ENCODE data around the gene HAUS1.

- TF ChIP-seq, protein P1, sequence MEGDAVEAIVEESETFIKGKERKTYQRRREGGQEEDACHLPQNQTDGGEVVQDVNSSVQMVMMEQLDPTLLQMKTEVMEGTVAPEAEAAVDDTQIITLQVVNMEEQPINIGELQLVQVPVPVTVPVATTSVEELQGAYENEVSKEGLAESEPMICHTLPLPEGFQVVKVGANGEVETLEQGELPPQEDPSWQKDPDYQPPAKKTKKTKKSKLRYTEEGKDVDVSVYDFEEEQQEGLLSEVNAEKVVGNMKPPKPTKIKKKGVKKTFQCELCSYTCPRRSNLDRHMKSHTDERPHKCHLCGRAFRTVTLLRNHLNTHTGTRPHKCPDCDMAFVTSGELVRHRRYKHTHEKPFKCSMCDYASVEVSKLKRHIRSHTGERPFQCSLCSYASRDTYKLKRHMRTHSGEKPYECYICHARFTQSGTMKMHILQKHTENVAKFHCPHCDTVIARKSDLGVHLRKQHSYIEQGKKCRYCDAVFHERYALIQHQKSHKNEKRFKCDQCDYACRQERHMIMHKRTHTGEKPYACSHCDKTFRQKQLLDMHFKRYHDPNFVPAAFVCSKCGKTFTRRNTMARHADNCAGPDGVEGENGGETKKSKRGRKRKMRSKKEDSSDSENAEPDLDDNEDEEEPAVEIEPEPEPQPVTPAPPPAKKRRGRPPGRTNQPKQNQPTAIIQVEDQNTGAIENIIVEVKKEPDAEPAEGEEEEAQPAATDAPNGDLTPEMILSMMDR (IDR thresholded peaks at IDR 0.05; ENCODE audit: control extremely low read depth in 1 of 3, insufficient read depth in 1 of 3, low read depth in 1 of 3, low read length in 3 of 3): no peak
- no peak for TF ChIP-seq EZH2 (IDR thresholded peaks at IDR 0.05; ENCODE audit: low read depth, low read length, severe bottlenecking)
- no peak for TF ChIP-seq CBX5 (IDR thresholded peaks at IDR 0.05; ENCODE audit: low read depth, low read length)
- no peak for TF ChIP-seq YY1 (IDR thresholded peaks at IDR 0.05; ENCODE audit: low read depth, low read length)
- TF ChIP-seq NANOG (IDR thresholded peaks at IDR 0.05; ENCODE audit: insufficient read depth, low read depth, low read length, poor library complexity, severe bottlenecking): no peak
- TF ChIP-seq RFX5 (IDR thresholded peaks at IDR 0.05; ENCODE audit: borderline replicate concordance, low read depth, low read length): no peak
- TF ChIP-seq SIN3A (conservative IDR thresholded peaks at IDR 0.05 in 1 of 2, IDR thresholded peaks at IDR 0.05 in 1 of 2; ENCODE audit: low read depth in 1 of 2, low read length in 2 of 2): no peak
- no peak for TF ChIP-seq PHF8 (conservative IDR thresholded peaks at IDR 0.05; ENCODE audit: low read depth, low read length)
- TF ChIP-seq MAFK (IDR thresholded peaks at IDR 0.05; ENCODE audit: low read depth, low read length): no peak
- TF ChIP-seq POLR2A (IDR thresholded peaks at IDR 0.05; ENCODE audit: control extremely low read depth in 1 of 2, low read depth in 2 of 2, low read length in 2 of 2): no peak
- no peak for TF ChIP-seq POLR2AphosphoS5 (IDR thresholded peaks at IDR 0.05; ENCODE audit: low read depth, low read length)
- no peak for TF ChIP-seq TEAD4 (IDR thresholded peaks at IDR 0.05; ENCODE audit: low read depth, low read length)
- TF ChIP-seq, protein P2, sequence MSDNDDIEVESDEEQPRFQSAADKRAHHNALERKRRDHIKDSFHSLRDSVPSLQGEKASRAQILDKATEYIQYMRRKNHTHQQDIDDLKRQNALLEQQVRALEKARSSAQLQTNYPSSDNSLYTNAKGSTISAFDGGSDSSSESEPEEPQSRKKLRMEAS (IDR thresholded peaks at IDR 0.05): no peak
- no peak for TF ChIP-seq GTF2F1 (IDR thresholded peaks at IDR 0.05; ENCODE audit: borderline replicate concordance, low read depth, low read length)
Measured at GRCh38 chr18:46061387-46061786, 42.8 kb upstream of the HAUS1 start.
